SK-N-SH (cell line): ENCODE results near the gene NR2C2.

Experiments used
- CTCF ChIP-seq: fragments of 200-600 bp; sonication (generic); IDR thresholded peaks from 2 replicates; pipeline ENCODE4 v1.6.1; 2017; ENCODE audit warnings: antibody characterized with exemption, mild to moderate bottlenecking, moderate library complexity
- ELF1 ChIP-seq: IDR thresholded peaks from 2 replicates; pipeline ENCODE4 v1.4.0; 2012
- EP300 ChIP-seq, 2 experiments: IDR thresholded peaks; 2 replicates each; pipeline versions ENCODE4 v1.4.0 to v1.6.1; 2012; ENCODE audit warnings: borderline replicate concordance in 1 of 2, low read depth in 1 of 2, low read length in 1 of 2
- EZH2phosphoT487 ChIP-seq: fragments of 200-600 bp; sonication (generic); IDR thresholded peaks from 2 replicates; pipeline ENCODE4 v1.6.1; 2017; ENCODE audit warnings: low read depth, mixed run types, mild to moderate bottlenecking, antibody characterized with exemption, moderate library complexity, borderline replicate concordance
- IRF3 ChIP-seq: fragments of 150-350 bp; IDR thresholded peaks from 2 replicates; pipeline ENCODE4 v1.6.1; 2016; ENCODE audit warnings: mild to moderate bottlenecking, low read depth, low read length
- MAX ChIP-seq: IDR thresholded peaks from 2 replicates; pipeline ENCODE4 v1.4.0; 2012; ENCODE audit warnings: low read depth
- MXI1 ChIP-seq: IDR thresholded peaks from 2 replicates; pipeline ENCODE4 v1.6.1; 2012; ENCODE audit warnings: mild to moderate bottlenecking, low read depth, low read length, improper control_type of control experiment
- NFIC ChIP-seq: IDR thresholded peaks from 2 replicates; pipeline ENCODE4 v1.4.0; 2012; ENCODE audit warnings: borderline replicate concordance
- PBX3 ChIP-seq: IDR thresholded peaks from 2 replicates; pipeline ENCODE4; 2012
- POLR2AphosphoS5 ChIP-seq: IDR thresholded peaks from 2 replicates; pipeline ENCODE4 v1.6.1; 2012; ENCODE audit warnings: low read depth, low read length
- RCOR1 ChIP-seq: fragments of 150-350 bp; IDR thresholded peaks from 2 replicates; pipeline ENCODE4 v1.6.1; 2017; ENCODE audit warnings: antibody characterized with exemption, low read length
- REST ChIP-seq: IDR thresholded peaks from 2 replicates; pipeline ENCODE4 v1.6.1; 2012; ENCODE audit warnings: mild to moderate bottlenecking, low read depth, low read length, moderate library complexity
- RXRA ChIP-seq: IDR thresholded peaks from 2 replicates; pipeline ENCODE4 v1.4.0; 2012; ENCODE audit warnings: low read depth, mild to moderate bottlenecking, borderline replicate concordance
- YY1 ChIP-seq: IDR thresholded peaks from 2 replicates; pipeline ENCODE4 v1.4.0; 2012; ENCODE audit warnings: low read depth, mild to moderate bottlenecking

GRCh38 chr3:14990780-14991148, 43.4 kb downstream of the NR2C2 start:
- TF ChIP-seq EZH2phosphoT487, result no peak
- no peak for TF ChIP-seq REST
- TF ChIP-seq ELF1, result no peak
- TF ChIP-seq CTCF, result no peak
- TF ChIP-seq MAX, result no peak
- TF ChIP-seq POLR2AphosphoS5, result no peak
- TF ChIP-seq MXI1, result no peak
- TF ChIP-seq PBX3, result no peak
- TF ChIP-seq IRF3, result no peak
- no peak for TF ChIP-seq YY1
- no peak for TF ChIP-seq EP300 (IDR thresholded peaks at IDR 0.05; ENCODE audit: borderline replicate concordance in 1 of 2, low read depth in 1 of 2, low read length in 1 of 2)
- no peak for TF ChIP-seq RXRA
- TF ChIP-seq NFIC, result no peak
- no peak for TF ChIP-seq RCOR1
